ENCODE measurements around the gene ULBP3.

GRCh38 chr6:150087336-150087735 lies 18.4 kb upstream of the ULBP3 start:
- TF ChIP-seq CTCF (IDR thresholded peaks at IDR 0.05) (no peak), EZH2 (IDR thresholded peaks at IDR 0.05) (no peak)
